Measurements from ENCODE around the gene SIGLEC12. TPM values are rescaled to one million over a fixed set of nuclear protein-coding genes. Genes with fewer than 3 reads are reported as not detected.
"Not testable (repeated sequence)": the region's sequence is repeated elsewhere in the genome, so short reads cannot be mapped to it uniquely, and the experiment has no call there.

SIGLEC12 gene
- polyA plus RNA-seq, 3 donors: not detected

DNA sequence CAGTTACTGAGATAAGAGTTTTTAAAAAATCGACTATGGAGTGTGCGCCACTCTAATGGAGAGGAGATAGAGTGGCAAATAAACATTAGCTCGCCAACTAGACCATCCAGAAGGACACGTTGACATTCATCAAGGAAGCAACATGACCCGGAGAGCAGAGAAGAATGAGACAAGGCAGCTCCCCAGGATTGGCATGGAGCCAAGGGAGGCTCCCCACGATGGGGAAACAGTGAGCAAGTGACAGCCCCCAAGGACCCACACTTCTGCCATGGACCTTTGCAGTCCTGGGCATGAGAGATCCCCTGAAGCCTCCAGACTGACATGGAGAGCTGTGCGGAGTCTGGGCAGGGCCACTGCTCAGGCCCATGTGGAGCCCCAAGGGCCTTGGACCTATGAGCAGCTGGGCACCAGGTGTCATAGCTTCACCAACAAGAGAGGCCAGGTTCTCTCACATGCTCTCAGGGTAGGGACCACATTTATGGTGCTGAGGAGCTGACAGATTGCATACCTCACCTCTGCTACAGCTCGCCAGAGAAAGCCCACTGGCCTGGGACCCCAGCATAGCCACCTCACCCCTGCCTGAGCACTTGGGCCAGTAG lies 23.2 kb upstream of the SIGLEC12 start:
- no peak for DNase-seq (ENCODE audit: low read depth in 3 of 3, low spot score in 2 of 3)

DNA sequence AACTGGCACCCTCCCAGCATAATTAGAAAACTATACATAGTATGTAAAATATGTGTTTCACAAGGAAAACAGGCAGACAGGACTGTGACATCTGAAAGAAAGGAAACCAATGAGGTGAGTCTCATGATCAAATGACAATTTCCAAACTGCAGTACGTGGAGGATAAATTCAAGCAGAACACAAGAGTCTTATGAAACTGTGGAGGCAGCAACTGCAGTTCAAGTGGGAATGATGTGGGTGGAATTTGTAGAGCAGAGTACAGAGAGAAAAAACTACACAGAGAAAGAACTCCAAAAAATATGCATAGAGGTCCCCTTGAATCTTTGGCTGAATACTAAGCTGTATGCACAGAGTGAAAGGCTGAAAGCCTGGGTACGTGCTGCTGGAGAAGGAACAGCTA lies 20.2 kb upstream of the SIGLEC12 start:
- DNase-seq (ENCODE audit: low read depth in 3 of 3, low spot score in 2 of 3): no peak

DNA sequence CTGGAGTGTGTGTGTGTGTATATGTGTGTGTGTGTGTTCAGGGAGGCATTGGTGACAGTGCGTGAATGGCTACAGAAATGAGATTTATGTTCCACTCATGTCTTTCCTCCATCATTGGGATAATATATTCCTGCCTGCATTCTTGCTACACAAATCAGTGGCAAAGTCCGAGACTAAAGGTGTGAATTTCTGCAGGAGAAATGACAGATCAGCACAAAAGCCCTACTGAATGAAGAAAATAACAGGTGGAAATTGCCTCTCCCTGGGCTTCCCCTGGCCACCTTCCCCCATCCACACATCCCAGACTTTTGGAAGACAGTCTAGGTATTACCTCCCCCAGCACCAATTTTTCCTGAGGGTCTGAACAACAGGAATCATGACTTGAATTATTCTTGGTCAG lies 19.8 kb upstream of the SIGLEC12 start:
- DNase-seq (ENCODE audit: low read depth in 3 of 3, low spot score in 2 of 3): no peak

DNA sequence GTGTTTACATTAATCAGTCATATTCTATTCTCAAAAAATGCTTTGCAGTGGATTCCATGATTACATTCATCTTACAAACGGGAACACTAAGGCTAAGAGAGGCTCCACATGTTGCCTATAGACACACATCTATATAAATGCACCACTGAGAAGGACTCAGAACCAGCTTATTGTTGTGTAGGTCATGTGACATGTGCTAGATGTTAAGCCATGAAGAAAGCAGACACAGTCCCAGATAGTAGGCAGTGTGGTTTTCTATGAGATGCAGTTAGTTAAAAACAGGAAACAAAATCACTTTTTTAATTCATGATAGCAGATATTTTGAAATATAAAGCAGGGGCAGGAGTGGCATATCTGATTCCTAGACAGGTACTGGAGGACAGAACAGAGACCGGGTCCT lies 19.1 kb upstream of the SIGLEC12 start:
- no peak for DNase-seq (ENCODE audit: low read depth in 3 of 3, low spot score in 2 of 3)

DNA sequence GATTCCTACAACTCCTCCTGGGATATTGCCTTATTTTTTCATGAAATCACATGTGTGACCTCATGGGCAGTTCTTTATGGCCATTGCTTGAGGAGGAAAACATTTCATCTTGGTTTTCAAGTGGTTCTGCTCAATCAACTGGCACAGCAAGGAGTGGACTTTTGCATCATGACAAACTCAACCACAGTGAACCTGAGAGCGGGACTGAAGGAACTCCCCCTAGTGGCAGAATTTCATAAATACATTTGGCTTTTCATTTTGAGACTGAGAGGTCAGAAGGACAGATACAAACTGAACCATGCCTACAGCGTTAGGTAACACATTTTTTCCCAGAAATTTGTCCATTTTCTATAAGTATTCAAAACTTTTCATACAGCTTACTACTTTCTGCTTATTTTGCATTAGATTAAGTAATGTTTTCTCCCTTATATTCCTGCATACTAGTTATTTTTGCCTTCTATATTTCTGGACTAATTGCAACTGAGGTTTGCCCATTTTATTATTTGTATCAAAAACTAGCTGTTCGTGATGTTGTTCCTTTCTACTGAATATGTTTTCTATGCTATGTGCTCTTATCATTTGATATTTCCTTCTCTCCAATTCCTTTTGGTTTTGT lies 13.4 kb upstream of the SIGLEC12 start:
- peak; percentile 12 to 27 (median 20) for DNase-seq (ENCODE audit: low read depth in 3 of 3, low spot score in 2 of 3)

DNA sequence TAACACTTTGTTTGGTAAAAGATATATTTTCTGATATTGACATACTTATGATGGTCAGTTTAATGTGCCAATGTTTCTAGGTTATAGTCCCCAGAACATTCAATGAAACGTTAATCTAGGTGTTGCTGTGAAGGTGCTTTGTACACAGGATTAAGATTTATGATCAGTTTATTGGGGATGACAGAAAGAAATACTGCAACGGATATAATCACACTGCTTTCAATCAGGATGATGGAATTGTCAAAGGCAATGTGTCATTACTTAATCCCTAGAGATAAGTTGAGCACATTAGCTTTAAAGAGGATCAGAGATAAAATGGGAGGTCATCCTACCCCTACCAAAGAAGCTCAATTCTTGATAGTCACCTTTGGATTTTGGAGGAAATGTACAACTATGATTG lies 12.4 kb upstream of the SIGLEC12 start:
- no peak for DNase-seq (ENCODE audit: low read depth in 3 of 3, low spot score in 2 of 3)

DNA sequence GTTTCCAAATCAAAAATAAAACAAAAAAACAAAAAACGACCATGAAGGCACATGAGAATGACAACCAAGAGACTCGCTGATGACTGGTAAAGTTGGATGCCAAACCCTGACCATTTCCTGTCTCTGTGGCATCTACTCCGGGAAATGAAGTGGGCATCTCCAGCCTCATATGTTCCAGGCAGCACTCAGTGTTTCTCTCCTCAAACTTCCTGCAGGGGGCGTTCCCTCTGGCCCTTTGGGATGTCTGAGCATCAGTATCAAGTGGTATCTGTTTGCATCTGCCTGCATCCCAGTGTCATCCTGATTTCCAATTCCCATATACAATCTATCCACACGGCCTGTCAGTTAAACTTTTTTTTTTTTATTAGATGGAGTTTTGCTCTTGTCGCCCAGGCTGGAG lies 9.8 kb upstream of the SIGLEC12 start:
- no peak for DNase-seq (ENCODE audit: low read depth in 3 of 3, low spot score in 2 of 3)

DNA sequence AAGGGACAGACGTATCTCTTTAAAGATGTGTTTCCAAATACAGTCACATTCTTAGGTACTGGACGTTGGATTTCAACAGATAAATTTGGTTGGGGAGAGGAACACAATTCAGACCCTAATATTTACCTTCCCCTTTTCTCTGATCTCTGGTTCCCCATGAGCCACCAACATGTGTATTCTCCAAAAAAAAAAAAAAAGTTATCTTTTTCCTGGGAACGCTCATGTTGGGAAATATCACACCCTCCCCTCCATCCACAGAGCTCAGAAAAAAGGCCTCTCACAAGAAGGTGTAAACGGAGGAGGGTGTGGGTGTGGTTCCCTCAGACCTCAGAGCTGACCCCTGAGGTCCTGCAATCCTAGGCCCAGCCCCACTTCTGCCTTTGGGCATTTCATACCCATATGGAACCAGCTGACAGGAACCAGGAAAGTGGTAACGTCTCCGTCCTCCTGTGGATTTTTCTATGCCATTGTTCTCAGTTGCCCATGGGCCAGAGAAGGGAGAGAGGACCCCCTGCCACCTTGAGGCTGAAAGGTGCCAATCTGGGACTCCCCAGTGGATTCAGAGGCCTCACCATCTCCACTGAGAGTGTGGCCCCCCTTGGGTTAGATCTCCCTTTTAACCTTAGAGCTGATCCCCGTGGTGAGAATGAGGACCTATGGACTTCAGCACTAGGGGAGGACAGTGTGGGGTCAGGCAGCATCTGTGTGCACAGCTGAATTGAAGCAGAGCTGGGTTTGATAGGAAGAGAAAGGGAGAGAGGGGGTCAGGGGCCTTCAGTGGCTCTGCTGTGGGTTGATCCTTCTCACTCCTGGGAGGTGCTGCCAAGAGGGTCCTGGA lies 8.4 kb upstream of the SIGLEC12 start:
- DNase-seq (ENCODE audit: low read depth in 3 of 3, low spot score in 2 of 3): no peak

DNA sequence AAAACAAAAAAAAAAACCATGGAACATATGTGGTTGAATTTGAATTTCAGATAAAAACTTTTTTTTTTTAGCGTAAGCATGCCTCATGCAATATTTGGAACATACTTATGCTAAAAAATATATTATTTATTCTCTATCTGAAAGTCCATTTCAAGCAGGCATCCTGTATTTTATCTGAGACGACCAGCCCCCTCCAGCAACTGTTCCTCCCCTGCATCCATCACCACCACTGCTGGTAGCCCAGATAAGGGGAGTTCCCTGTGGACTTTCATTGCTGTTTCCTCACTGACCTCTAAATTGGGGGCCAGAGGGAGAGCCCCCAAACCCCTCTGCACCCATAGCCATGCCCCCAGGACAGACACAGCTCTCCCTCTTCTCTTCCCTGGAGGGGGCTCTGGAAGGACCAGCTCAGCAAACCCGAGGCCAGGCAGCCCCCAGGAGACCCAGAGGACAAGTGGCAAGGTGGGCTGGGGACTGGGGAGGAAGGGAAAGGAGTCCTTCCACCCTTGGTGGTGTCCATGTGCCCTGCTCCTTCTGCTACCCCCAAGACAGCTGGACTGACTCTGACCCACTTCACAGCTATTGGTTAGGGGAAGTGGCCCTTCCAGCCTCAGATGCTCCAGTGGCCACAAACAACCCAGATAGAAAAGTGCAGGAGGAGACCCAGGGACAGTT lies 6.6 kb upstream of the SIGLEC12 start:
- DNase-seq (ENCODE audit: low read depth in 3 of 3, low spot score in 2 of 3): no peak

DNA sequence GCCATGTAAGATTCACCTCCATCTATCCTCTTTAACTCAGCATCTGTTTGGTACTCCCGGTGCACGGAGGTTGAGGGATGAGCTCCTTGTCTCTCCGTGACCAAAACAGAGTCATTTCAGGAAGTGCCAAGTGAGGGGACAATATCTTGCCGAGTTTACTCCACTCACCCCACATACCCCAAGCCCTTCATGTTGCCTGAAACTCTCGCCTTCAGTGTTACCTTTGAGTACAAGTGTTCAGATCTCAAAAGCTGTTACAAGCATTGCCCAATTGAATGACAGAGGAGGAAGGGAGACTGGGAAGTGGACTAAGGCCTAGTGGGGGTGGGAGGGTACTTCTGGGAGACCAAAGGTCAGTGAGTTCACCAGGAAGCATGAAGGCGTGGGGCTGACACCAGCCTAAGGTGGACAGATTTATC lies 6.0 kb upstream of the SIGLEC12 start:
- no peak for DNase-seq (ENCODE audit: low read depth in 3 of 3, low spot score in 2 of 3)

DNA sequence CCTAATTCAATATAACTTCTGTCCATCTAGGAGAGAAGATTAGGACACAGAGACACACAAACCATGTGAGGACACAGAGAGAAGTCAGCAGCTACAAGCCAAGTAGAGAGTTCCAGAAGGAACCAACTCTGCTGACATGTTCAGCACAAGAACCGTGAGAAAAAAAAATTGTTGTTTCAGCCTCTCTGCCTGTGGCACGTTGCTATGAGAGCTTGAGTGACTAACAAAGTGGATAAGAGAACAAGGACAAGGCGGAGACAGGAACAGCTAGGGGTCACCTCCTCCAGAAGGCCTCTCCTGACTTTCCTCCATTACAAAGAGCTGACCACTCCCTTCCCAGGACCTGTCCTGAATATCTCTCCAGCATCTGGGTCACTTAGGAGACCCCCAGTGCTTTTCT lies 5.6 kb upstream of the SIGLEC12 start:
- no peak for DNase-seq (ENCODE audit: low read depth in 3 of 3, low spot score in 2 of 3)

DNA sequence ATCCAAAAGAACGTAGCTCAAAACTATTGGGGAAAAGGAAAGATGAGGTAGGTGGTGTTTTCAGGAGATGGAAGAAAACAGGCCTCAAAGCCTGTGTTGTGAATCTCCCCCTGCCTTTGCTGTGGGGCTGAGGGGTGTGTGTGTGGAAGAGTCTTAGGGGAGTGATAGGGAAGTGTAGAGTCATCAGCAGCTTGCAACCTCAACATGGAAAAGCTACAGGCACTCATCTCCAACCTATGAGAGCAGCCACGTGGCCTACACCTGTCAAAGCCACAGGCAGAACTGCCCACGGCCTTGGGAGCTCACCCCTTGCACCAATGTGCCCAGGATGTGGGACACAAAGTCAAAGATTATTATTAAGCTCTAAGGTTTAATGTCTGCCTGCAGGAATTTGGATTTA lies 4.3 kb upstream of the SIGLEC12 start:
- DNase-seq (ENCODE audit: low read depth in 3 of 3, low spot score in 2 of 3): no peak

DNA sequence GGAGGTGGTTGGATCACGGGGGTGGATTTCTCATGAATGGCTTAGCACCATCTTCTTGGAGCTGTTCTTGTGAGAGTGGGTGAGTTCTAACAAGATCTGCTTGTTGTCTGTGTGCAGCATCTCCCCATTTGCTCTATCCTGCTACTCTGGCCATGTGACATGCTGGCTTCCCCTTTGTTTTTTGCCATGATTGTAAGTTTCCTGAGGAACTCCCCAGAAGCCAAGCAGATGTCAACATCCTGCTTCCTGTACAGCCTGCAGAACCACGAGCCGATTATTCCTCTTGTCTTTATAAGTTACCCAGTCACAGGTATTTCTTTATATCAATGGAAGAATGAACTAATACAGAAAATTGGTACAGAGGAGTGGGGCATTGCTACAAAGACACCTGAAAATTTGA lies 2.3 kb upstream of the SIGLEC12 start:
- DNase-seq (ENCODE audit: low read depth in 3 of 3, low spot score in 2 of 3): no peak

DNA sequence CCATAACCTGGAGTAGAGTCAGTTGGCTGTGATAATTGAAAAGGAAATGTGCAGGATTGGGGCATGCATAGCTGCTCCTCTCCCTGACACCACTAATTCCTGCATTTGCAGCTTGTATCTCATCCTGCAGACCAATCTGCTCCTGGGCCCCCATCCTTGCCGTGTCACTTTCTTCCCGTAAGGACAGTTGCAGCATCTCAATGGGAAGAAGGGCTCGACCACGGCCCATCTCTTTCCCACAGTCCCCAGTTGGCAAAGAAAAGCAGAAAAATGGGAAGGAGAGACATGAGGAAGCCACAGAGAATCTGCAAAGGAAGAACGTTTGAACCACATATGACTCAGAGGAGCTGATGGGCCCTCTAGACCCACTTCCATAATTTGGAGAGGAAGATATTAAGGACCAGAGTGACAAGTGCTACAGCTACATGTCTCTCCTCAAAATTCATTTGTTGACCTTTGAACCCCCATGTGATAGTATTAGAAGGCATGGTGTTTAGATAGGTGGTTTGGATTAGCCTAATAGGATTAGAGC lies 1.8 kb upstream of the SIGLEC12 start:
- DNase-seq (ENCODE audit: low read depth in 3 of 3, low spot score in 2 of 3): no peak

DNA sequence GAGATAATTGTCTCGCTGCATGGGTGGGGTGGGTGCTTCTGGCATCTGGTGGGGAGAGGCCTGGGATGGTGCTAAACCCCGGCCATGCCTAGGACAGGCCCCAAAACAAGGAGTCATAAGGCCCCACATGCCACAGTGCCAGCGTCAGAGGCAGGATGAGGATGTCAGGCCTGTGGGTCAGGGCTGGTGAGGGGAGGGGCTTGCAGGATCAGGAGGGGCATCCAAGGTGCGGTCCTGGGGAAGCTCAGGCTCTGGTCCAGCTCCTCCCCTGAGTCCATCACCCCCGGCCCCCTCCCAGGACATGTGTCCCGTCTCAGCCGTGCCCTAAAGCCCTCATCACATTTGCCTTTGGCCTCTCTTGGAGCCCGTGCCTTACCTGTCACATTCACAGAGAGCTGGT lies 669 bp downstream of the SIGLEC12 start:
- DNase-seq (ENCODE audit: low read depth in 3 of 3, low spot score in 2 of 3): not testable (repeated sequence)

DNA sequence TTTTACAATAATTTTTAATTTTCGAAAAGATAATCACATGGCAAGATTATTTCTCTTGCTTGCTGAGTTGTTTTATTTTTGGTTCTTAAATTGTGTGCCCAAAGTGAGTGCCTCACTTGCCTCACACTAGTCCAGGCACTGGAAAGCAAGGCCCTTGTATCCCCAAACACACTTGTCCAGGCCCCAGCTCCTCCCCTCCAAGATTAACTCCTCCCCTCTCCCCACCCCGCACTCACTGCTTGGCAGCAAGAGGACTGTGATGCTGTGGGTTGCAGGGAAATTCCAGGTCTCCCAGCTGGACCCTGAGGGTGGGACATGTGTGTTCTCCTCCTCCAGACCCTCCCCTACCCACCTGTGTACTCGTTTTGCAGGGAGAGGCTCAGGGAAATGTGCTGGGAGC lies 3.9 kb downstream of the SIGLEC12 start:
- DNase-seq (ENCODE audit: low read depth in 3 of 3, low spot score in 2 of 3): no peak

DNA sequence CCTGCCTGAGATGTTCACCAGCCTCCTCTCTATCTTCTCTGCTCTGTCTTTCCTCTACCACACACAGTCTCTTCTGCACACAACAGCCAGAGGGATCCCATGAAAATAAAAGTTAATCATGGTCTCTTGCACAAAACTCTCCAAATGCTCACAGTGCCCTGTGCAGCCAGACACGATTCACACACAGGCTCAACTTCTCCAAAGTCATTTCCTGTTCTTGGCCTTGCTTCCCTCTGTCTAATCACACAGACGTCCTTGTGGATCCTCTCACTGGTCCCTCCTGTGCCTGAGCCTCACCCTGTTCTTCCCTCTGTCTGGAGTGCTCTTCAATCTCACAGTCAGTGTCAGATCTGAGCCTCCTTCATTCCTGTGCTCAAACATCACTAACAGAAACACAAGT lies 7.8 kb downstream of the SIGLEC12 start:
- DNase-seq (ENCODE audit: low read depth in 3 of 3, low spot score in 2 of 3): no peak

DNA sequence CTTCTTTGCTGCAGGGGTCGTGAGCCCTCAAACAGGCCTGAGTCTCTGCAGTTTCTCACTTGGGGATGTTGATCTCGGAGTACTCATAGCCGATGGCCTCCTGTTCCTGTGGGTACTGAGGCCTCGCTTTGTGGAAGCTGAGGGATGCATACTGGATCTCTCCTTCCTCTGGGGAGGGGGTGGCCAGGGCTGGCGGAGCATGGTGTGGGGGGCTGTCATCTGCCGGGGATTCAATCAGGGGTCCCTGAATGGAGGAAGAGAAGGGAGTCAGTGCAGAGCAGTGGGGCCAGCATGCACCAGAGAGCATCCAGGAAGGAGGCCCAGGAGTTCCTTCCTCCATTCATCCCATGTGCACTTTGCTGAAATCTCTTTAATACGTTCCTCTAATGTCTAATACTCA lies 10.0 kb downstream of the SIGLEC12 start:
- DNase-seq (ENCODE audit: low read depth in 3 of 3, low spot score in 2 of 3): no peak

DNA sequence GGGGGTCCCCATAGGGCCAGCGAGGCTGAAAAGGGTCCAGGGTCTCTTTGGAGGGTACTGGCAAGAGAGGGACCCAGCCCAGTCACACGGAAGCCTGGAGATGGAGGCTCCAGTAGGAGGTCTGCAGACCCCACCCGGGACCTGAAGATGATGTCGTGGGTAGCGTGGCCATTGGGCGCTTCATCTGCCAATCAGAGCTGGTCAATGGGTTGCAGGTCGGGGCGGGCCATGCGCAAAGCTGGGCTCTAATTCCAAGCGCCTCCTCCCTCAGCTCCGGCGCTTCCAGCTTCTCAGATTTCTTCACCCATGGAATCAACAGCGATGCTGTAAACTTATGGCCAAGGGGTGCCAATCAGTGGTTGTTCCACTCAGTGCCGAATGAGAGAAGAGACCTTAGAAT lies 10.9 kb downstream of the SIGLEC12 start:
- DNase-seq (ENCODE audit: low read depth in 3 of 3, low spot score in 2 of 3): no peak

DNA sequence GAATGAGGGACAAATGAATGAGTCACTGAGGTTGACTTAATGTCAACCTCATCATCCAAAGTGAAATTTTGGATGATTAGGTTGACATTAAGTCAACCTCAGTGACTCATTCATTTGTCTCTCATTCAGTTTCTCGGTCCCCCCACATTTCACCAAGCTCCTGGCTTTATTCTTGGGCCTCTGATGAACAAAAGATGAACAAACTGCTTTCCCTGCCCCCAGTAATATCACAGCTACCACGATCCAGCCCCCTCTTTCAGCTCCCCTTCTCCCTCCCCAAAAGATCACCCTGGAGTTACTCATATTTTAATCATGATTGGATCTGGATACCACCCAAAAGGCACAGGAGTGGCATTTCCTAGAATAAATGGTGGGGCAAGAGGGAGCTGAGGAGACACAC lies 12.5 kb downstream of the SIGLEC12 start:
- no peak for DNase-seq (ENCODE audit: low read depth in 3 of 3, low spot score in 2 of 3)

DNA sequence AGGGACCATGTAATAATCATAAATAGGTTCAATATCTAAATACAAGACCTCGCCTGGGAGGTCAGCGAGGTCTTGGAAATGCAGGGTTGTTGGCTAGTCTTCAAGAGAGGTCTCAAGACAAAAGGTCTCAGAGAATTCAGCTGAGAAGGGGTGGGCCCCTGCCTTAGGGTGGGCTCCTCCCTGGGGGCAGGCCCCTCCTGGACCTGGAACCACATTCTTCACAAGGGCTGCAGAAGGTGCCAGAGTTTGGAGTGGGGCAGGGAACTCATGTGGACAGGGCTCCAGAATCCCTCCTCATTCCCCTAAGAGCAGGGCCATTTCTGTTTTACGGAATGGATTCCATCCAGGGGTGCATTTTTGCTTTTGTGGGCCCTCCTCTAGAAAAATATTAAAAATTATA lies 13.1 kb downstream of the SIGLEC12 start:
- no peak for DNase-seq (ENCODE audit: low read depth in 3 of 3, low spot score in 2 of 3)
